ENCODE results near the gene EIF2S1.

DNA sequence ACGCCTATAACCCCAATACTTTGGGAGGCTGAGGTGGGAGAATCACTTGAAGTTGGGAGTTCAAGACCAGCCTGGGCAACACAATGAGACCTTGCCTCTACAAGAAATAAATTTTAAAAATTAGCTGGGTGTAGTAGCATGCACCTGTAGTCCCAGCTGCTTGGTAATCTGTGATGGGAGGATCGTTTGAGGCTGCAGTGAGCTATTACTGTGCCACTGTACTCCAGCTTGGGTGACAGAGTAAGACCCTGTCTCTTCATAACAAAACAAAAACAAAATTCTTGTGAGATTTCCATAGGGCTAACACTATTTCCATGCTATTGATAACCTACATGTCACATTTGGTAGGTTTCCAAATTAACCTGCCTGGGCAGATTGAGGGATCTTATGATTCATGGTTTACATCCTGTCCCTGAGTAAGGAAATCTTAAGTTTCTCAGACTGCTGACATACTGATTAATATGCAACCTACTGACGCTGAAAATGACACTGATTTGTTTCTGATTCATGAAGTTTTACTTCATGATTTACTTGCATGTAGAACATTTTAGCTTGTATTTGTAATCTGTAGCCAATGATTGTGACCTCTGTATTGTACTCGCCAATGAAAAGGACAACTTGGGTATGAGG lies 16.4 kb upstream of the EIF2S1 start:
- TF ChIP-seq, protein P1, sequence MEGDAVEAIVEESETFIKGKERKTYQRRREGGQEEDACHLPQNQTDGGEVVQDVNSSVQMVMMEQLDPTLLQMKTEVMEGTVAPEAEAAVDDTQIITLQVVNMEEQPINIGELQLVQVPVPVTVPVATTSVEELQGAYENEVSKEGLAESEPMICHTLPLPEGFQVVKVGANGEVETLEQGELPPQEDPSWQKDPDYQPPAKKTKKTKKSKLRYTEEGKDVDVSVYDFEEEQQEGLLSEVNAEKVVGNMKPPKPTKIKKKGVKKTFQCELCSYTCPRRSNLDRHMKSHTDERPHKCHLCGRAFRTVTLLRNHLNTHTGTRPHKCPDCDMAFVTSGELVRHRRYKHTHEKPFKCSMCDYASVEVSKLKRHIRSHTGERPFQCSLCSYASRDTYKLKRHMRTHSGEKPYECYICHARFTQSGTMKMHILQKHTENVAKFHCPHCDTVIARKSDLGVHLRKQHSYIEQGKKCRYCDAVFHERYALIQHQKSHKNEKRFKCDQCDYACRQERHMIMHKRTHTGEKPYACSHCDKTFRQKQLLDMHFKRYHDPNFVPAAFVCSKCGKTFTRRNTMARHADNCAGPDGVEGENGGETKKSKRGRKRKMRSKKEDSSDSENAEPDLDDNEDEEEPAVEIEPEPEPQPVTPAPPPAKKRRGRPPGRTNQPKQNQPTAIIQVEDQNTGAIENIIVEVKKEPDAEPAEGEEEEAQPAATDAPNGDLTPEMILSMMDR (conservative IDR thresholded peaks at IDR 0.05 in 1 of 2, IDR thresholded peaks at IDR 0.05 in 1 of 2; ENCODE audit: extremely low read depth in 1 of 2, insufficient read depth in 1 of 2, low read depth in 1 of 2, low read length in 2 of 2) = no peak
- no peak for TF ChIP-seq EZH2 (IDR thresholded peaks at IDR 0.05; ENCODE audit: borderline replicate concordance, low read length)

All from mammary epithelial cell (primary cell).